ENCODE measurements around the gene LRRC57.

DNA sequence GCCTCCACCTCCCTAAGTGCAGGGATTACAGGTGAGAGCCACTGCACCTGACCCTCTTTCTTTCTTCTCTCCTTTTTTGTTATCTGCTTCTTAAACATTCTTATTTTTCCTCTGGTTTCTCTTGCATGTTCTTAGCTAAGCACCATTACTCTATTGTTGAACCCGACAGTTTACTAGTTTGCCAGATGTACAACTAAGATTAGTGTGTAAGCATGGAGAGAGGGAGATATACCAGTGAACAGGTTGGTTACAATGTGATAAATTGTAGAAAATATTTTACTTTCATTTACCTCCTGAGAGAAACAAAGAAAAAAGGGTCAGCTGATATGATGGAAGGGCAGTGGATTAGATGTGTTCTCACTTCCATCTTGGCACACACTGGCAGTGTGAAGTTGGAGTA lies 5.0 kb upstream of the LRRC57 start:
- TF ChIP-seq EP300 (IDR thresholded peaks at IDR 0.05; ENCODE audit: borderline replicate concordance) (no peak), CREB1 (IDR thresholded peaks at IDR 0.05; ENCODE audit: low read depth) (no peak), YY1 (IDR thresholded peaks at IDR 0.05; ENCODE audit: low read depth) (no peak), CEBPB (IDR thresholded peaks at IDR 0.05) (no peak), TAF1 (IDR thresholded peaks at IDR 0.05; ENCODE audit: low read depth) (no peak), RAD21 (IDR thresholded peaks at IDR 0.05; ENCODE audit: low read depth) (no peak), ZBTB7A (IDR thresholded peaks at IDR 0.05; ENCODE audit: low read depth) (no peak)
- TF ChIP-seq, protein P1, sequence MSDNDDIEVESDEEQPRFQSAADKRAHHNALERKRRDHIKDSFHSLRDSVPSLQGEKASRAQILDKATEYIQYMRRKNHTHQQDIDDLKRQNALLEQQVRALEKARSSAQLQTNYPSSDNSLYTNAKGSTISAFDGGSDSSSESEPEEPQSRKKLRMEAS (IDR thresholded peaks at IDR 0.05), result no peak
- TF ChIP-seq, protein P2, sequence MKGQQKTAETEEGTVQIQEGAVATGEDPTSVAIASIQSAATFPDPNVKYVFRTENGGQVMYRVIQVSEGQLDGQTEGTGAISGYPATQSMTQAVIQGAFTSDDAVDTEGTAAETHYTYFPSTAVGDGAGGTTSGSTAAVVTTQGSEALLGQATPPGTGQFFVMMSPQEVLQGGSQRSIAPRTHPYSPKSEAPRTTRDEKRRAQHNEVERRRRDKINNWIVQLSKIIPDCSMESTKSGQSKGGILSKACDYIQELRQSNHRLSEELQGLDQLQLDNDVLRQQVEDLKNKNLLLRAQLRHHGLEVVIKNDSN (IDR thresholded peaks at IDR 0.05), result no peak

All from Ishikawa (cell line).